ENCODE data around the gene EFR3B. TPM values are rescaled to one million over a fixed set of nuclear protein-coding genes. Genes with fewer than 3 reads are reported as not detected.

EFR3B gene
- total and polyA plus RNA-seq, 4 donors: 0.68 to 6.1 (median 3.6) TPM

DNA sequence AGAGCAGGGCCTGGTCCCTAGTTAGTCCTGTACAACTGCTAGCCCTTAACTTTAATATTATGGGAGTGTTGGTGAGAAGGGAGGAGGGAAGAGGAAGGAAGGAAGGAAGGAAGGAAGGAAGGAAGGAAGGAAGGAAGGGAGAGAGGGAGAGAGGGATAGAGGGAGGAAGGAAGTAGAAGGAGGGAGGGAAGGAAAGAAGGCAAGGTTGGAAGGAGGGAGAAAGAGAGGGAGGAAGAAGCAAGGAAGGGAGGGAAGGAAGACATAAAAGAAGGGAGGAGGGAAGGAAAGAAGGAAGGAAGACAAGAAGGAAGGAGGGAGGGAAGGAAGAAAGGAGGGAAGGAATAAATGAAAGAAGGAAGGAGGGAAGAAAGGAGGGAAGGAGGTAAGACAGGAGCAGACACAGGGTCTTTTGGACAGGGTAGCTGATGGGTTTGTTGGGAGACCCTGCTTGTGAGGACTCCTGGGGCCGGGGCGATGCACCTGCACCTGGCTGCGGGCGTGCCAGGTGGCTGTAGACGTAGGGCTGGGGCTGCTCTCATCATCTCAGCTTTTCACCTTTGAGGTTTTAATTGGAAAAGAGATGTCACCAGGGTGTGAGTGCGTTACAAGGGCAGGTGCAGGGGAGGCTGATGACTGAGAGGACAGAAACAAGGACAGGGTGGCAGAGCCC lies 132.5 kb downstream of the EFR3B start:
- Histone ChIP-seq H3K9ac (ENCODE audit: insufficient read depth in 1 of 2, low read length in 2 of 2) (no peak overlapping the region), H3K27me3 (ENCODE audit: control insufficient read depth in 3 of 3, insufficient read depth in 3 of 3, low read length in 2 of 3) (peaks cover 4 to 14% (median 6%) of the 10 kb centered on the region in 3 donors), H3K36me3 (ENCODE audit: control insufficient read depth in 4 of 4, insufficient read depth in 4 of 4, low read length in 4 of 4) (no peaks in the 10 kb centered on the region), H3K27ac (ENCODE audit: low read depth in 1 of 2, low read length in 1 of 2) (no peak overlapping the region), H3K9me3 (ENCODE audit: control insufficient read depth in 4 of 4, insufficient read depth in 3 of 4, low read length in 3 of 4) (peaks cover 0 to 3% (median 0%) of the 10 kb centered on the region in 4 donors), H3K4me1 (ENCODE audit: control insufficient read depth in 5 of 5, insufficient read depth in 5 of 5, low read length in 5 of 5) (no peaks in the 10 kb centered on the region), H3K4me3 (no peak overlapping the region)
- WGBS, 2 donors: 95 to 97% methylated on average over 6 of the region's 6 CpGs
- DNase-seq (no peak), ATAC-seq (ENCODE audit: insufficient read depth, low FRiP score) (no peak)
- no peak for TF ChIP-seq CTCF (IDR thresholded peaks at IDR 0.05; ENCODE audit: control extremely low read depth, extremely low read depth)

GRCh38 chr2:25176138-25176537 lies 134.3 kb downstream of the EFR3B start:
- Histone ChIP-seq H3K4me3 (no peak overlapping the region), H3K27me3 (ENCODE audit: control insufficient read depth in 3 of 3, insufficient read depth in 3 of 3, low read length in 2 of 3) (peaks cover 0 to 6% (median 0%) of the 10 kb centered on the region in 3 donors), H3K27ac (ENCODE audit: low read depth in 1 of 2, low read length in 1 of 2) (no peak overlapping the region), H3K4me1 (ENCODE audit: control insufficient read depth in 5 of 5, insufficient read depth in 5 of 5, low read length in 5 of 5) (no peaks in the 10 kb centered on the region), H3K9ac (ENCODE audit: insufficient read depth in 1 of 2, low read length in 2 of 2) (no peak overlapping the region), H3K36me3 (ENCODE audit: control insufficient read depth in 4 of 4, insufficient read depth in 4 of 4, low read length in 4 of 4) (no peaks in the 10 kb centered on the region), H3K9me3 (ENCODE audit: control insufficient read depth in 4 of 4, insufficient read depth in 3 of 4, low read length in 3 of 4) (no peaks in the 10 kb centered on the region)
- DNase-seq: no peak
- ATAC-seq (ENCODE audit: insufficient read depth, low FRiP score): no peak
- WGBS, 2 donors: 75 to 83% methylated on average over 6 of the region's 6 CpGs
- no peak for TF ChIP-seq CTCF (IDR thresholded peaks at IDR 0.05; ENCODE audit: control extremely low read depth, extremely low read depth)

DNA sequence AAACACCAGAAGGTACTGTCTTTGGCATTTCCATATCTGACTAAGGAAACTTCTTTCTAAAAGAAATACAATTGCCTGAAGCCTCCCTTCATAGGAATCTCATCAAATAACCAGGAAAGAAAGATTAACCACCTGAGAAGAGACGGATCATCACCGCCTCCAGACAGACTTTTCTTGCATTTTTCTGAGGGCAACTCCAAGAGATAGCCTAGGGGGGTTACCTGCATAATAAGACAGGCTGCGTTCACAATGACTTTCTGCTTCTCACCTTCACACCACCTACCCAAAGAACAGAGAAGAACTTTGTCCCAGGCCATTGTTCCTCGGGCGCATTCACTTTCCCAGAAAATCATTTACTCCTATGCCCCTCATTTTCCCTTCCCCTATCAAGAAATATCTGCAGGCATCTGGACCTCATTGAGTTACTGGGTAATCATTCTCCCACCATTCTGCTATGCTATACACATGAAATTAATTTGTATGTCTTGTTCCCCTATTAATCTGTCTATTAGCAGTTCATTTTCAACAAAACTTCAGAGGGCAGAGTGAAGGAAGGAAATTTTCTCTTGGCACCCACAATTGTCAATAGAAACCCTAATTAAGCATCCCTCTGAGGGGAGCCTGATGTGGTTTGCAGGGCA lies 134.8 kb downstream of the EFR3B start:
- DNase-seq: no peak
- WGBS, 2 donors: 83 to 88% methylated on average over 5 of the region's 5 CpGs

More for the DNA sequence above, 134.8 kb downstream of the EFR3B start:
- TF ChIP-seq CTCF (IDR thresholded peaks at IDR 0.05; ENCODE audit: control extremely low read depth, extremely low read depth): no peak
- Histone ChIP-seq H3K27me3 (ENCODE audit: control insufficient read depth in 3 of 3, insufficient read depth in 3 of 3, low read length in 2 of 3) (peaks cover 0 to 6% (median 0%) of the 10 kb centered on the region in 3 donors), H3K36me3 (ENCODE audit: control insufficient read depth in 4 of 4, insufficient read depth in 4 of 4, low read length in 4 of 4) (no peaks in the 10 kb centered on the region), H3K27ac (ENCODE audit: low read depth in 1 of 2, low read length in 1 of 2) (no peak overlapping the region), H3K4me3 (no peak overlapping the region), H3K9me3 (ENCODE audit: control insufficient read depth in 4 of 4, insufficient read depth in 3 of 4, low read length in 3 of 4) (no peaks in the 10 kb centered on the region), H3K9ac (ENCODE audit: insufficient read depth in 1 of 2, low read length in 2 of 2) (no peak overlapping the region), H3K4me1 (ENCODE audit: control insufficient read depth in 5 of 5, insufficient read depth in 5 of 5, low read length in 5 of 5) (no peaks in the 10 kb centered on the region)
- ATAC-seq (ENCODE audit: insufficient read depth, low FRiP score): no peak
